T-helper 2 cell (primary cell): Measurements from ENCODE around the gene TRHDE.

Experiments used
- DNase-seq, 5 experiments: peaks; one replicate each; pipeline versions ENCODE4 v3.0.0 to v3.0.0-alpha.2; 2012 to 2022

The TRHDE gene

DNA sequence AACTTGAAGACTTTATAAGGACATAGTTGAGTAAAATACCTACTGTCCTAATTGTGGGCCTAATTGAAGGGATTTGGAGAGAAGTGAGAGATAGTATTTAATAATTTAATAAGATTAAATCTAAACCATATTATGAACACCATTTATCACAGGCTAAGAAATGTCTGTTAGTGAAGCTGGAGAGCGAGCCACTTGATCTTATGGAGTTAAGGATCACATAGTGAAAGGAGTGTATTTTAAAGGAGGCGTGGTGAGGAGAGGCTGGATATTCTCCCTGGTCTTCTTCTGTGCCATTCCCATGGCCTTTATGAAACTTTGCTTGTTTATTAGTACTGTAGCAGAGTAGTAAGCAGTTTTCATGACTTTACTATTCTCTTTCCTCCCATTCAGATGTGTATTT is 172.4 kb downstream of the TRHDE start:
- no peak for DNase-seq

DNA sequence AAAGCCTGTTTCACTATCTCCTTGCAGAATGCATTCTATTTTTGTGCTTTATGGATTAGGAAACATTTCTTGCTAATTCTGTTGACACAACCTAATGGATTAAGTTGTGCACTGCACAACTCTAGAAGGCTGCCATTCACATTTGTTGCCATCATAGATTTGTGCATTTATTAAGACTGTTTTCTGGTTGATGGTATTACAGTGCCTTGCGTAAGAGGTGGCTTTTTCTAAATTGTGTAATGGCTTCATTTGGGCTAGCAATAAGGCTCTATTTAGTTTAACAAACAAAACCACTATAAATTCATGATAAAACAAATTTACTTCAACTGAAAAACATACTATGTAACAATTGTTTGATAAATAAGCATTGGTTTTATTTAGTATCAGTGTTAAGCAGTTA is 175.9 kb downstream of the TRHDE start:
- no peak for DNase-seq

DNA sequence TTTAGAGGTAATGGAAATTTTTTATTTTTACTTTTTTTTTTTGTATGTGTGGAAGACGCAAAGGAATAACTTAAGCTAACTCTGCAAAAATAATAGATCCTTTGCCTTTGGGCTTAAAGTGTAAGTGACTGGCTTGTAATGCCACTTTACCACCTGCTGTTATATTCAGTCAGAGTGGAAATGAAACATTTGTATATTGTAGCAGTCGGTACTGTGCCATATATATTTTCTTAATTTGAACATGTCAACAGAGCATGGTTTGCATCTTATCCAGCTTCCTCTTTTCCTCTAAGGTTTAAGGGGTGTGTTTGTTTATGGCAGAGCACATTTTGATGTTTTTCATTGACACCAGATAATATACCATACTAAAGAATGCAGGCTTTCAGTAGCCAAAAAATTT is 176.6 kb downstream of the TRHDE start:
- DNase-seq, result no peak

DNA sequence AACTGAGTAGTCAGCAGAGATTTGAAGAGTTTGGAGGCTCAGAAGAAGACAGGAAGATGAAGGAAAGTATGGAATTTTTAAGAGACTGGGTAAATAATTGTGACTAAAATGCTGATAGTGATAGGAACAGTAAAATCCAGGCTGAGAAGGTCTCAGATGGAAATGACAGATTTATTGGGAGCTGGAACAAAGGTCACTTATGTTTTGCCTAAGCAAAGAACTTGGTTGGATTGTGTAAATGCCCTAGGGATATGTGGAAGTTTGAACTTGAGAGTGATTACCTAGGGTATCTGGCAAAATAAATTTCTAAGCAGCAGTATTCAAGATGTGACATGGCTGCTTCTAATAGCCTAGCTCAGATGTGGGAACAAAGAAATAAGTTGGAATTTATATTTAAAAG is 180.9 kb downstream of the TRHDE start:
- DNase-seq, result no peak

DNA sequence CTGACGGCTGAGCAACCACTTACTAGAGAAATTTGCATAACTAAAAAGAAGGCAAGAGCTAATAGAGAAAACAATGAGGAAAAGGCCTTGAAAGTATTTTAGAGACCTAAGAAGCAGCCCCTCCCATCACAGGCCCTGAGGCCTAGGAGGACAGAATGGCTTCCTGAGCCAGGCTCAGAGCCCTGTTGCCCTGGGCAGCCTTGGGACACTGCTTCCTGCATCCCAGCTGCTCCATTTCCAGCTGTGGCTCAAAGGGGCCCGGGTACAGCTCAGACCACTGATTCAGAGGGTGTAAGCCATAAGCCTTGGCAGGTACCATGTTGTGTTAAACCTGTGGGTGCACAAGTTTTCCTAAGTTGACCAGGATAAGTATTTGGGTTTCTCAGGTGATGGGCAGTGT is 181.4 kb downstream of the TRHDE start:
- no peak for DNase-seq

GRCh38 chr12:72464471-72464870 is 192.3 kb downstream of the TRHDE start:
- no peak for DNase-seq

GRCh38 chr12:72465155-72465554 is 193.0 kb downstream of the TRHDE start:
- DNase-seq, result no peak

GRCh38 chr12:72465940-72466630 is 193.9 kb downstream of the TRHDE start:
- DNase-seq, result no peak

DNA sequence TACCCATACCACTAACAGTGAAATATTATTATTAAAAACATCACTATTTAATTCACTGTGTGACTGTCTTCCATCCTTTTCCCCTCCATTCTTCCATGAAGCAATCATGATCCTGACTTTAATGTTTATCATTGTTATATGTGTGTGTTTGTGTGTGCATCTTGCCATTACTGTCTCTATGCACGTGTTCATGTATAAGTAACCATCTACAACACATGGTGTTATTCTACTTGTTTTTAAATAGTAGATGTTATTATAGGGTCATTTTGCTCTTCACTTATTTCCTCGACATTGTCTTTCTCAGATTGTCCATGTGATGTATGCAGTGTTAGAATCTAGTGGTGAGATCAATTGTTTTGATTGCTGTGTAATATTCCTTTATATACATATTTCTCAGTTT is 195.8 kb downstream of the TRHDE start:
- DNase-seq, result no peak

DNA sequence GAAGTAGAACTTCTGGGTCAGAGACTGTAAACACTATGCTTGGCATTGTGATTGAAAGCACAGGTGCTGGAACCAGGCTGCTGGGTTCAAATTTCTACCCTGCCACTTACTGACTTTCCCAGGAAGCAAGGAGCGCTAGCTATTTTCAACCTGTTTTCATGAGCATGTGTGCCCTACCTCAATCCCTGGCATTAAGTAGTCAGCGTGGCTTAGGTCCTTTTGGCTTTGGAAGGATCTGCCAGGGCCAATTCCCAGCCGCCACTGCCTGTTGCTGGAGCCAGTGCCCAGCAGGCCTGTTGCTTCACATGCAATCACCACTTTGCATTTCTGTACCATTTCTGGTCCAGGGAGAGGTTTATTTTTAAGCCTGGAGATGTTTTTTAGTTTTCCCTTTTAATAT is 196.3 kb downstream of the TRHDE start:
- no peak for DNase-seq

GRCh38 chr12:72471806-72472205 is 199.6 kb downstream of the TRHDE start:
- DNase-seq, result no peak

DNA sequence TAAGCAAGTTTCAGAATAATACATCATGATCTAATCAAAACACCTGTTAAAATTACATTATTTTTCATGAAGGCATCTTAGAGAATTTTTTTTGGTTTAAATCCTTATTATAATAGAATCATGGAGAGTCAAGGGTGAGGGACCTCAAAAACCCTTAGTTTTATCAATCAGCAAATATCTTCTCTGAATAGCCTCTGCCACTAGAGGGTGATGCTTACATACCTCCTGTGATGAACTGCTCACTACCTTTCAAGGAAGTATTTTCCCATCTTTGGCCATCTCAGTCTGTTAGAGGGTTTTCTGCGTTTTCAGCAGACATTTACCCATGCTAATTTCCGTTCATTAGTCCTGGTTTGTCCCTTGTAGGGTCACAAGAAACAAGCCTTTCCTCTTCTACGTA is 200.2 kb downstream of the TRHDE start:
- no peak for DNase-seq

GRCh38 chr12:72476301-72476700 is 204.1 kb downstream of the TRHDE start:
- DNase-seq, result no peak

DNA sequence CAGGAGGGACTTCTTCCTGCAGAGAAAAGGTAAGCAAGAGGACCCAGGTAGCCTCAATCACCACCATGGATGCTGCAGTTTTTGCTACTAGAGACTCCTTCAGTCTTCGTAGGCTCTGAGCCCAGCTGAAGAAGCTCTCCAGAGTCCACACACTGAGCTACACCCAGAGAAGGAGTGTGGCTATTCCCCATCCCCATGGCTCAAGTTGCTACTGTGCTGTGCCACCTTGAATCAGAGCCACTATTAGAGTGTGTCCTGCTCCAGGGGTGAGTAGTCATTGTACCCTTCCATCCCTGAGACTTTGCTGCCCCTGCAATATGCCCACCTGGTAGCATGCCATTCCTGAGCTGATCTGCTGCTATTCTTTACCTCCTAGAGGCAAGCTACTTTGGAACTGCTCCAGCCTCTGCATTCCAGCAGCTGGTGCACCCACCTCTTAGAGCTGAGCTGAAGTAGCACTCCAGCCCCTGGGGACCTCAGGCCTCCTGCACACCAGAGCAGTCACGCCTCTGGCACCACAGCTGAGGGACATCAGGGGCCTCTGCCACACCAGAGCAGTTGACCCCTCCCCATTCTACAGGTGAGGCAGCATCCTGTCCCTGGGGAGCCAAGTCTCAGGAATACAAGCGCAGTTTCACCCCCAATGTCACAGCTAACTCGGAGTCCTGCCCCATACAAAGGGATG is 213.0 kb downstream of the TRHDE start:
- DNase-seq, result no peak

DNA sequence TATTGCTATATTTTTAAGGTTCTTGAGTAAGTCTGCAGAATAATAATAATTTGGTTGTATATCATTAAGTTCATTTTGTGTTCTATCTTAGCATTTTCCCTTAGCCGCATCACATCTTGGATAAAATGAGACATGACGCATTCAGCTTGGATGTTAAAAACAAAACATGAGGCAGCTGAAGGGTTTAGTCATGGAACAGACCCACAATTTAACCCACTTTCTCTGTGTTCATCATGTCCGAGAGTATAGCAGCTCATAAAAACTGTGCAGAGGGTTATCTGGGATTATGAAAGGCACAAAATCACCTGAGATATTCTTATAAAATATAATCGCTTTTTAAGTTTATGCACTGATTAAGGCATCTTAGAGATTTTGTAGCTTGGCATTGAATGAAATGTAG is 219.3 kb downstream of the TRHDE start:
- DNase-seq, result no peak

- DNase-seq, result no peak
Observed at GRCh38 chr12:72493407-72493806, 221.2 kb downstream of the TRHDE start.

GRCh38 chr12:72498354-72498753 is 226.2 kb downstream of the TRHDE start:
- DNase-seq, result no peak

GRCh38 chr12:72499244-72499643 is 227.1 kb downstream of the TRHDE start:
- no peak for DNase-seq

- no peak for DNase-seq
Observed at GRCh38 chr12:72502546-72502945, 230.4 kb downstream of the TRHDE start.

GRCh38 chr12:72505227-72505626 is 233.1 kb downstream of the TRHDE start:
- DNase-seq, result no peak

DNA sequence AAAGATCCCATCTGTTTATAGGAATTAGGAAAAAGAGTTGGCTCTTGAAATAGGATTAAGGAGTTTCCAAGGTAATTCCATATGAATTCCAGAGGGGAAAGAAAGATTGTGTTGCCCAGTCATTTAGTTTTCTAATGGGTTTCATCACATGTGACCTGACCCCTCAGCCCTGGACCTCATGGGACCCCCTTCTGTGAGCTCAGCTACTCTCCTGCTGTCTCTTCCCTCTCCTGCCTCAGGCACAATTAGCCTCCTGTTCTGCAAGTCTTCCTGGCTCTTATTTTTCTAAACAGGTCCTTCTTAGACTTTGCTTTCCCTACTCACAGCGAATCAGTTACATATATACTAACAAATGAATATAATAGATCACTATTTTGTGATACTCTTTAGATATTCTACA is 237.7 kb downstream of the TRHDE start:
- DNase-seq, result no peak

- no peak for DNase-seq
Observed at GRCh38 chr12:72510772-72511171, 238.6 kb downstream of the TRHDE start.

DNA sequence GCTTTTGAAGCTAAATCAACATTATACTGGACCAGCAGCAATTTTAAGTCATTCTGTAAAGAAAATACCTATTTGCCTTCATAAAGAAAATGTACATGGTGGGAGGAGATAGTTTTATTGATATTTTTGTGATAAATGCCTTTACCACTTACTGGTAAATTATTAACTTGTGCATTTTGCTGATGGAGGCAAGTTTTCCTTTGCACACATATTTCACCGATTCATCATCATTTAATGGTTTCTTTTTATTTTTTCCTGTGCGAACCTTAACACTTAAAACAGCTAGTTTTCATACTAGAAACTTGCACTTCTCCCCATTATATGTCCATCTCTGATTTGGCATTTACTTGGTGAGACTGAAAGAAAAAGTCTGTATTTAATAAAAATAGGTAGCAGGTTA is 239.3 kb downstream of the TRHDE start:
- DNase-seq, result no peak

GRCh38 chr12:72511906-72512305 is 239.7 kb downstream of the TRHDE start:
- no peak for DNase-seq
